ENCODE measurements around the gene FADS3. TPM values are rescaled to one million over a fixed set of nuclear protein-coding genes. Genes with fewer than 3 reads are reported as not detected.

Gene FADS3
- total RNA-seq, 1 experiment from 2014 or later, result 39.5 TPM

DNA sequence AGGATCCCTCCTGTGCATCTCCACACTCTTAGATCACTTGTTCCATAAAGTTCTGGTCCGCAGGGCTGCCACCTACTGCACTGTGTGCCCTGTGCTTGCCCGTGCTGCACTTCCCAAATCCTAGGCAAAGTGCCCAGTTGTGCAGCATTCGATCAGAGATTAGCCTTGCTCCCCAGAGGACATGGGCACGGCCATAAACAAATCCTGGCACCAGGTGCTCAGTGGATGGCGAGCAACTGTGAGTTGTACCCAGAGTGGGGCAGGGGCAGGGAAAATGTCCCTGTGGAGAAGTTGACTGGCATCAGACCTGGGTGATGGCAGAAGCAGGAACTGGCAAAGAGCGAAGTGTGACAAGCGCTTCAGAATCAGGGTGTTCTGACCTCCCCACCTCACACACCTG is 58.6 kb downstream of the FADS3 start:
- Histone ChIP-seq H3K79me2 (ENCODE audit: low read length) (peaks cover 48% of the 10 kb centered on the region), H3K4me3 (ENCODE audit: low read length) (peak overlapping the region; percentile 75), H3K27me3 (ENCODE audit: low read length) (no peaks in the 10 kb centered on the region), H3K4me2 (ENCODE audit: low read depth, low read length, poor library complexity, severe bottlenecking) (peak overlapping the region; percentile 80), H3K9ac (ENCODE audit: low read length) (peak overlapping the region; percentile 97), H4K20me1 (ENCODE audit: insufficient read depth, low read depth, low read length) (no peaks in the 10 kb centered on the region; the same call in 1 of the 2 replicates), H3K36me3 (ENCODE audit: insufficient read depth, low read length) (peaks cover 4% of the 10 kb centered on the region; the same call in 1 of the 2 replicates), H3K9me3 (ENCODE audit: low read length) (no peaks in the 10 kb centered on the region), H3K9me2 (replicated peaks; ENCODE audit: insufficient read depth, low read length) (no peaks in the 10 kb centered on the region), H3K27ac (ENCODE audit: low read length) (peak overlapping the region; percentile 97), H3K4me1 (ENCODE audit: low read length) (peaks cover 65% of the 10 kb centered on the region), H2AFZ (ENCODE audit: low read length) (no peak overlapping the region)
- no peak for DNase-seq

GRCh38 chr11:61832207-61832606 is 59.1 kb downstream of the FADS3 start:
- Histone ChIP-seq H3K4me2 (ENCODE audit: low read depth, low read length, poor library complexity, severe bottlenecking) (peak overlapping the region; percentile 80), H3K4me3 (ENCODE audit: low read length) (peak overlapping the region; percentile 75), H3K79me2 (ENCODE audit: low read length) (peaks cover 48% of the 10 kb centered on the region), H3K27me3 (ENCODE audit: low read length) (no peaks in the 10 kb centered on the region), H3K9me3 (ENCODE audit: low read length) (no peaks in the 10 kb centered on the region), H4K20me1 (ENCODE audit: insufficient read depth, low read depth, low read length) (no peaks in the 10 kb centered on the region; the same call in 1 of the 2 replicates), H3K4me1 (ENCODE audit: low read length) (peaks cover 65% of the 10 kb centered on the region), H2AFZ (ENCODE audit: low read length) (no peak overlapping the region), H3K9ac (ENCODE audit: low read length) (peak overlapping the region; percentile 97), H3K36me3 (ENCODE audit: insufficient read depth, low read length) (peaks cover 2% of the 10 kb centered on the region; the same call in 1 of the 2 replicates), H3K9me2 (replicated peaks; ENCODE audit: insufficient read depth, low read length) (no peaks in the 10 kb centered on the region), H3K27ac (ENCODE audit: low read length) (peak overlapping the region; percentile 97)
- DNase-seq, result no peak

DNA sequence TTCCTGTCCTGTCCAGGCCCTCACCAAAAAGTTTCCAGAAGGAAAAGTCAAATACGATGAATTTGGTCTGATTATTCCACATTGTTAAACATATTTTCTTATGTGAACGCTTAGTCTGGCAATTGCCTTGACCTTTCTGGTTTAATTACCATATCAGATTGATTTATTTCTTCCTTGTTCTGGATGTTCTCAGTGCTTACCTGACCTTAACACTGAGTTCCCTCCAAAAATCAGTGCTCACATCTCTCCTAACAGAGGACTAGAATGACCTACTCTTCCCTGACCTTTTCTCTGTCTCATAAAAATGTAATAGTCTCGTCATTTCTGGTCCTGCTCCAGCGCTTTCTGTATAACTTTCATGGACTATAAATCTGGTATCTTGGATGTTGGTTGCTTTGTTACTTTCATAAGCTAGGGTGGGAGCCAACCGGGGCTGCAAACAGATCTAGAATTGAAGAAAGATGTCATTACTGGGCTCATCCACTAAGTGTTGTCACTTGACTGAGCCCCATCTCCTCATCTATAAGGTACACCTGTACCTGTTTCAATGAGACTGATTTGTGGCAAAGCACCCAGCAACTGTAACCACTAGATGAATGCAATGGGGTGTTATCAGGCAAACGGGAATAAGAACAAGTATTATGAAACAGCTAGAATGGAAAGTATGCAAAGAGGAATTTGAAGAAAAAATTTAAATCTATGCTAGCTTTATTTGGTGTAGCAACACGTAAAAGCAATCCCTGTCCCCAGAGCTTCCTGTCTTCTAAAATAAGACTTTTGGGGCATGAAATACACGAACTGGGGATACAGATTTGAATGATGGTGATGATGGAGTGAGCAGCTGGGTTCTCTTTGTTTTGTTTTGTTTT is 60.9 kb downstream of the FADS3 start:
- H3K27me3 ChIP-seq (ENCODE audit: low read length), result no peaks in the 10 kb centered on the region
- H3K4me2 ChIP-seq (ENCODE audit: low read depth, low read length, poor library complexity, severe bottlenecking), result peak overlapping the region; percentile 80
- no peak overlapping the region for H2AFZ ChIP-seq (ENCODE audit: low read length)
- no peaks in the 10 kb centered on the region; the same call in 1 of the 2 replicates for H4K20me1 ChIP-seq (ENCODE audit: insufficient read depth, low read depth, low read length)
- no peaks in the 10 kb centered on the region for H3K9me3 ChIP-seq (ENCODE audit: low read length)
- peaks cover 37% of the 10 kb centered on the region for H3K79me2 ChIP-seq (ENCODE audit: low read length)
- H3K9me2 ChIP-seq (replicated peaks; ENCODE audit: insufficient read depth, low read length), result no peaks in the 10 kb centered on the region
- peak overlapping the region; percentile 97 for H3K27ac ChIP-seq (ENCODE audit: low read length)
- peak overlapping the region; percentile 97 for H3K9ac ChIP-seq (ENCODE audit: low read length)
- H3K4me3 ChIP-seq (ENCODE audit: low read length), result peak overlapping the region; percentile 75
- DNase-seq, result no peak
- H3K36me3 ChIP-seq (ENCODE audit: insufficient read depth, low read length), result no peaks in the 10 kb centered on the region
- H3K4me1 ChIP-seq (ENCODE audit: low read length), result peaks cover 70% of the 10 kb centered on the region

DNA sequence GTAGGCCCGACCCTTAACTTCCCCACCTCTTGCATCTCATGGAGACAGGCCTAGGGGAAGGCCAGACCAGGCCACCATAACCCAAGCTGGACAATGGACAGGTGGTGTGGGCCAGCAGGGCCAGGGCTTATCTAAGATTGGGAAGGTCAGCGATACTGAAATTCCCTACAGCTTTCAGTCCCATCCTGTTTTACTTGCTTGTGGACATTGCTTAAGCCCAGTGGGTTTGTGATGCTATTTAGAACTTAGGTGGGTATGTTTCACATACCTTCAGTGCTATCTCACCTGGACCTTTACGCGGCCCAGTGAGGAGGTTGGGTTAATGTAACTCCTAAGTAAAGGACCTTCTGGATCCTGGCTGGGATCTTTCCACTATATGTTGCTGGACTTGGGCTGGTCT is 61.5 kb downstream of the FADS3 start:
- Histone ChIP-seq H3K9me3 (ENCODE audit: low read length) (no peaks in the 10 kb centered on the region), H4K20me1 (ENCODE audit: insufficient read depth, low read depth, low read length) (no peaks in the 10 kb centered on the region; the same call in 1 of the 2 replicates), H3K4me3 (ENCODE audit: low read length) (peak overlapping the region; percentile 75), H3K4me2 (ENCODE audit: low read depth, low read length, poor library complexity, severe bottlenecking) (peak overlapping the region; percentile 80), H3K4me1 (ENCODE audit: low read length) (peaks cover 63% of the 10 kb centered on the region), H2AFZ (ENCODE audit: low read length) (no peak overlapping the region), H3K9me2 (replicated peaks; ENCODE audit: insufficient read depth, low read length) (no peaks in the 10 kb centered on the region), H3K9ac (ENCODE audit: low read length) (peak overlapping the region; percentile 97), H3K27ac (ENCODE audit: low read length) (peak overlapping the region; percentile 97), H3K79me2 (ENCODE audit: low read length) (peaks cover 32% of the 10 kb centered on the region), H3K36me3 (ENCODE audit: insufficient read depth, low read length) (no peaks in the 10 kb centered on the region), H3K27me3 (ENCODE audit: low read length) (no peaks in the 10 kb centered on the region)
- no peak for DNase-seq

DNA sequence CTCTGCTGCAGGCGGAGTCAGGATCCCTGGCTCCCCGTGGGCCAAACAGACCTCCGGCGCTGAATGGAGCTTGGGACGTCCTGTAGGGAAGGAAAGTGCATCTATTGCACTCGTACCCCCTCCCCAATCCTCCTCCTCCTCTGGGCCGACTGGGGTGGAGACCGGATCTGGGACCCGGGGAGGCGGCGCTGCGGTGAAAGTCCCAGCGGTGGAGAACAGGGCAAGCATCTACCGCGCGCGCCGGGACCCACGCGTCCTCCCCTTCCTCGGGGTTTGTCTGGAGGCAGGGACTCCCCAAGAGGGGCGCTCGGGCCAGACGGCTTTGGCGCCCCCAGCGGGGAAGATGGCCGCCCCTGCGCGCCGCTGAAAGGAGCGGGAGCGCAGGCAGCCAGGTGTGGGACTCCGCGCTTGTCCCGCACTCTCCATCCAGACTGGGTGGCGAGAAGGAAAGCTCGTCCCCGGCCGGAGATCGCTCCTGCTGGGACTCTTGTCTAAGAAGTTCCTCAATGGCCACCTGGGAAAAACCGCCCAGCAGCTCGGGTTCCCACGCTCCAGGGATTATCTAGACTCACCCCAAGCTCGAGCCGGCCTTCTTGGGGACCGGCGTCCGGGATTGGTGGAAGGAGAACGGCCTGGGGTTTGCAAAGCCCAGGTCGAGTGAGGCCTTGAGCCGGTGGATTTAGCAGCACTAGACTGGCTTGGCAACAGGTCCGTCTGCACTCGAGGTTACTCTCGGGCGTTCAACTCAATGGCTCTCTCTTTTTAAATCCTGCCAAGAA is 62.5 kb downstream of the FADS3 start:
- peaks cover 32% of the 10 kb centered on the region for H3K79me2 ChIP-seq (ENCODE audit: low read length)
- no peaks in the 10 kb centered on the region for H3K9me2 ChIP-seq (replicated peaks; ENCODE audit: insufficient read depth, low read length)
- H3K4me2 ChIP-seq (ENCODE audit: low read depth, low read length, poor library complexity, severe bottlenecking), result peak overlapping the region; percentile 80
- no peaks in the 10 kb centered on the region for H3K27me3 ChIP-seq (ENCODE audit: low read length)
- H3K36me3 ChIP-seq (ENCODE audit: insufficient read depth, low read length), result no peaks in the 10 kb centered on the region
- H3K4me1 ChIP-seq (ENCODE audit: low read length), result peaks cover 53% of the 10 kb centered on the region
- H3K9me3 ChIP-seq (ENCODE audit: low read length), result no peaks in the 10 kb centered on the region
- H2AFZ ChIP-seq (ENCODE audit: low read length), result no peak overlapping the region
- H4K20me1 ChIP-seq (ENCODE audit: insufficient read depth, low read depth, low read length), result no peaks in the 10 kb centered on the region; the same call in 1 of the 2 replicates
- DNase-seq, result peak; percentile 72
- H3K4me3 ChIP-seq (ENCODE audit: low read length), result peak overlapping the region; percentile 75
- peak overlapping the region; percentile 97 for H3K9ac ChIP-seq (ENCODE audit: low read length)
- peak overlapping the region; percentile 97 for H3K27ac ChIP-seq (ENCODE audit: low read length)

- H4K20me1 ChIP-seq (ENCODE audit: insufficient read depth, low read depth, low read length), result no peaks in the 10 kb centered on the region; the same call in 1 of the 2 replicates
- no peaks in the 10 kb centered on the region for H3K9me3 ChIP-seq (ENCODE audit: low read length)
- H3K79me2 ChIP-seq (ENCODE audit: low read length), result peaks cover 32% of the 10 kb centered on the region
- no peaks in the 10 kb centered on the region for H3K36me3 ChIP-seq (ENCODE audit: insufficient read depth, low read length)
- peak overlapping the region; percentile 97 for H3K9ac ChIP-seq (ENCODE audit: low read length)
- H3K4me1 ChIP-seq (ENCODE audit: low read length), result peaks cover 48% of the 10 kb centered on the region
- H3K9me2 ChIP-seq (replicated peaks; ENCODE audit: insufficient read depth, low read length), result no peaks in the 10 kb centered on the region
- H3K27me3 ChIP-seq (ENCODE audit: low read length), result no peaks in the 10 kb centered on the region
- no peak overlapping the region for H2AFZ ChIP-seq (ENCODE audit: low read length)
- H3K4me3 ChIP-seq (ENCODE audit: low read length), result peak overlapping the region; percentile 75
- peak overlapping the region; percentile 97 for H3K27ac ChIP-seq (ENCODE audit: low read length)
- no peak for DNase-seq
- peak overlapping the region; percentile 80 for H3K4me2 ChIP-seq (ENCODE audit: low read depth, low read length, poor library complexity, severe bottlenecking)
Measured at GRCh38 chr11:61828379-61828628, 63.0 kb downstream of the FADS3 start.

DNA sequence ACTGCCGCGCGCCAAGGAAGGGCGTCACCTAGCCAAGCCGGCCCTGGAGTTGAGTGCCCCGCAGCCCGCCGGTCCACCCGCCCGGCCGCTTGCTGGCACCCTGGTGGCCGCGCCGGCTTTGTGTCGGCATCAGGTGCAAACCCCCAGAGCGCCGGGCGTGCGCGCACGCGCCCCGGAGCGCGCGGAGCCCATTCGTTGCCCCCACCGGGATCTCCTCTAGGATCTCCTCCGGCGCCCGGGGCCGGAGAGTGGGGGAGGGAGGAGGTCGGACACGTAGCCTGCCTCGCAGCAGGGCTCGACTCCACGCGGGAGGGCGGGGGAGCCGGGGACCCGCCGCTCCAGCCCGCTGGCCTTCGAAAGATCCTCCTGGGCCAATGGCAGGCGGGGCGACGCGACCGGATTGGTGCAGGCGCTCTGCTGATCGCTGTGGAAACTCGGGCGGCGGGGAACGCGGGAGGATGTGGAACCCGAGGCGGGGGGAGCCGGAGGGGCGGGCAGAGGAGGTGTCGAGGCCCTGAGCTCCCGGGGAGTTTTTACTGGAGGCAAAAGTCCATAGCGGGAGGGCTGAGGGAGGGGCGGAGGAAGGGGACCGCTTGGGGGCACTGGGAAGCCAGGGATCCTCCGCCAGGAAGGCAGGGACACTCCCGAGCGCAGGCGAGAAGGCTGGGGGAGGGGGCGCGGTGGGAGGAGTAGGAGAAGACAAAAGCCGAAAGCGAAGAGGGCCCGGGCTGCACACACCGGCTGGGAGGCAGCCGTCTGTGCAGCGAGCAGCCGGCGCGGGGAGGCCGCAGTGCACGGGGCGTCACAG is 63.6 kb downstream of the FADS3 start, which contains the start of gene FADS2:
FADS2 (plus strand) TSS at position 730 of the 808 bp plus-strand sequence. CDS start 91 bp downstream, outside the sequence.
- Histone ChIP-seq H3K9me2 (replicated peaks; ENCODE audit: insufficient read depth, low read length) (no peaks in the 10 kb centered on the region), H3K4me3 (ENCODE audit: low read length) (peak within 1 kb of the TSS; percentile 75), H3K9ac (ENCODE audit: low read length) (peak within 1 kb of the TSS; percentile 97), H2AFZ (ENCODE audit: low read length) (no peak within 1 kb of the TSS), H3K4me1 (ENCODE audit: low read length) (peaks cover 43% of the 10 kb centered on the region), H3K79me2 (ENCODE audit: low read length) (peaks cover 32% of the 10 kb centered on the region), H3K4me2 (ENCODE audit: low read depth, low read length, poor library complexity, severe bottlenecking) (peak within 1 kb of the TSS; percentile 80), H3K9me3 (ENCODE audit: low read length) (no peaks in the 10 kb centered on the region), H3K36me3 (ENCODE audit: insufficient read depth, low read length) (no peaks in the 10 kb centered on the region), H3K27me3 (ENCODE audit: low read length) (no peaks in the 10 kb centered on the region), H3K27ac (ENCODE audit: low read length) (peak within 1 kb of the TSS; percentile 97), H4K20me1 (ENCODE audit: insufficient read depth, low read depth, low read length) (no peaks in the 10 kb centered on the region; the same call in 1 of the 2 replicates)
- DNase-seq, result peak; percentile 94

Data from Karpas-422 (cell line).